HG03571 (cell line): ENCODE measurements around the gene MGMT.
A peak's percentile ranks its signal among the peaks of the same experiment; 100 is the strongest.

Source experiments
- ATAC-seq: cut with Tn5 transposase; IDR thresholded peaks from one replicate; pipeline ENCODE4 v1.9.1; 2021; ENCODE audit not compliant: unreplicated experiment

MGMT gene

DNA sequence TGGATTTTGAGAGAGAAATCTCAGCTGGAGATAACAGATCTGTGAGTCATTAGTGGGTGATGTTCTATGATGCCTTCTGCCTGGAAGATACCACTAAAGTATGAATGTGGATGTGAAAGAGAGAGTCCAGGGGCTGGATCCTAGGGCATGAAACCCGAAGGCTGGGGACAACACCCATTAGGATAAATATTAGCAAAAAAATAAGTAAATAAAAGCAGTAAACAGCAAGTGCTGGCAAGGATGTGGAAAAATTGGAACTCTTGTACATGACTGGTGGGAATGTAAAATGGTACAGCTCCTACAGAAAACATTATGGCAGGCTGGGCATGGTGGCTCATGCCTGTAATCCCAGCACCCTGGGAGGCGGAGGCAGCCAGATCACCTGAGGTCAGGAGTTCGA, 16.6 kb upstream of the MGMT start:
- ATAC-seq: no peak

DNA sequence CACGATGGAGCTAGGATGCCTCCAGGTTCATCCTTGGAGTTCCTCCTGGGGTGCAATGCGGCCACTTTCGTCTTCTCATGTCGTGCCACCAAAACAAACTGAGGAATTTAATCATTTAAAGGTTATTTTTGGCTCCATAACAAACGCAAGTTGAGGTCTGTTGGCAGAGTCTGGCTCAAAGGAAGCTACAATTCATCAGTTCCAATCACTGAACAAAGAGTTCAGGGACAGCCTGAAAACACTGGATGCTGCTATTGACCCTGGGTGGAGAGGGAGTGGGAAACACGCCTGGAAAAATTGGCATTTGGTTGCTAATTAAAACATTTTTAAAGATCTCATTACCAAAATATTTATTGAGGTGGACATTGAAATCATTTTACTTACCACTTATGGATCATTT, 11.4 kb upstream of the MGMT start:
- no peak for ATAC-seq

GRCh38 chr10:129459762-129460539, 7.1 kb upstream of the MGMT start:
- no peak for ATAC-seq

DNA sequence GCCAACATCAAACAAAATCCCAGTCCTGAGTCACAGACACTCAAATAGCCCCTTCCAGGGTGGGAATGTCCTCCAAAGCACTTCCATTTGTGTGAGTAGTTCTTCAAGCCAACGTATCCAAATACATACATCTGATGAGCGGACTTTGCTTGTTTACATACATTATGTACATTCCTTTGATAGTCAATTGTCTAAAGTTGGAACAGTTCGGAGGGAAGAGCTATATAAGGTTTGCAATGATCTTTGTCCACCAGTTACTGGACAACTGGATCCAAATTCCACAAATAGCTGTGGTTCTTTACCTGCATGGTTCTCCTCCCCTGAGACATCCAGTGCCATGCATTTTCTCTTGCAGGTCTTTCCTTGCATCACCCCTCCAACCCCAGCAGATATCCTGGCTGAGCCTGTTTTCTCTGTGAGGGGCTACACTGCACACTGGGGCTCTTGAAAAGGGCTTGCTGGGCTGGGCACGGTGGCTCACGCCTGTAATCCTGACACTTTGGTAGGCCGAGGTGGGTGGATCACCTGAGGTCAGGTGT, 4.7 kb upstream of the MGMT start:
- no peak for ATAC-seq

DNA sequence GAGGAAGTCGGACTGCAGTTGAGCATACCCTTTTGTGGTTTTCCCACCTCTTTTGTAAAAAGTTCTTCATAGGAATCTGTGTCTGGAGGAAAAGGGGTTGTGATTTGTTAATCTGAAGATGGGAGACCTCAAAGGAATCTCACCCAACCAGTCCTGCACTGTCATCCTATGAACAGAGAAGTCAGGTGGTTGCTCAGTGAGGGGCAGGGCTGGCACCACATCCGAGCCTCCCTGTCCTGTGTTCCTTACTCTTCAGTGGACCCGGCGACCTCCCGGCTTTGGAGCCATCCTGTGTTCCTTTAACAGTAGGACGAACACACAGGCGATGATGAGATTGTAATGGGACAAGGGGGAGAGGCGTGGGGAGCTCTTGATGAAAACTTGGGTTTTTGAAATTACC, 2.8 kb upstream of the MGMT start:
- no peak for ATAC-seq

GRCh38 chr10:129465796-129466702, 992 bp upstream of the MGMT start:
- no peak for ATAC-seq

GRCh38 chr10:129467359-129468064, 471 bp downstream of the MGMT start:
- ATAC-seq: no peak

- ATAC-seq: no peak
These were observed 1.1 kb downstream of the MGMT start for GRCh38 chr10:129468187-129468586.

- no peak for ATAC-seq
These were observed 3.2 kb downstream of the MGMT start for GRCh38 chr10:129470103-129470851.

DNA sequence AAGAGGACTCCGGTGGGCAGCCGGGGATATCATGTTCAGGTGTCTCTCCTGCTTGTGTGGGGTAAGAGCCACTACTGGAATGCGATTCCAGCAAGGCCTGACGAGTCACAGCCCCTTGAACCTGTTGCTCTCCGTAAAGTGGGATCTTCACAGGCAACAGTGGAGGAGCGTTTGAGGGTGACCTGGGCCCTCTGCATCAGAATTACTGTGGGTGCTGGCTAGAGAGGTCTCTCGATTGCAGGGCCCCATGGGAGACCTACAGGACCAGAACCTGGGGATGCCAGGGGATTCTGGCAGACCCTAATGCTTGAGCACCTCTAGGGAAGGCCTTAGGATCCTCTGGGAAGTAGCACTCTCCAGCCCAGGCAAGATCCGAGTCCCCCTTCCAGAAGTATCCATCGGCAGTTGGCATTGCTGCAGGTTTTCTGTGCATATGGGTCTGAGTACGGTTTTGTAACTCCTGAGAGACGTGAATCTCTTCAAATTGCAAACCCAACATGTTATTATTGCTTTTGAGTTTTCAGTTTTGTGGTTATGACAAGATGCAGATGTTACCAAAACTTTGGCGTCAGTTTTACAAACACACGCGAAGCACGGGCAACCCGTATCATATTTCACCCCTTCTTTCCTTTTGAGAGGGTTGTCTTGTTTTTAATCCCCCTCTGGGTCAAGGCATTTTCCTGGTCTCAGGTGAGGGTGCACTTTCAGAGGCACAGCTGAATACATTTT, 4.6 kb downstream of the MGMT start:
- ATAC-seq: no peak

DNA sequence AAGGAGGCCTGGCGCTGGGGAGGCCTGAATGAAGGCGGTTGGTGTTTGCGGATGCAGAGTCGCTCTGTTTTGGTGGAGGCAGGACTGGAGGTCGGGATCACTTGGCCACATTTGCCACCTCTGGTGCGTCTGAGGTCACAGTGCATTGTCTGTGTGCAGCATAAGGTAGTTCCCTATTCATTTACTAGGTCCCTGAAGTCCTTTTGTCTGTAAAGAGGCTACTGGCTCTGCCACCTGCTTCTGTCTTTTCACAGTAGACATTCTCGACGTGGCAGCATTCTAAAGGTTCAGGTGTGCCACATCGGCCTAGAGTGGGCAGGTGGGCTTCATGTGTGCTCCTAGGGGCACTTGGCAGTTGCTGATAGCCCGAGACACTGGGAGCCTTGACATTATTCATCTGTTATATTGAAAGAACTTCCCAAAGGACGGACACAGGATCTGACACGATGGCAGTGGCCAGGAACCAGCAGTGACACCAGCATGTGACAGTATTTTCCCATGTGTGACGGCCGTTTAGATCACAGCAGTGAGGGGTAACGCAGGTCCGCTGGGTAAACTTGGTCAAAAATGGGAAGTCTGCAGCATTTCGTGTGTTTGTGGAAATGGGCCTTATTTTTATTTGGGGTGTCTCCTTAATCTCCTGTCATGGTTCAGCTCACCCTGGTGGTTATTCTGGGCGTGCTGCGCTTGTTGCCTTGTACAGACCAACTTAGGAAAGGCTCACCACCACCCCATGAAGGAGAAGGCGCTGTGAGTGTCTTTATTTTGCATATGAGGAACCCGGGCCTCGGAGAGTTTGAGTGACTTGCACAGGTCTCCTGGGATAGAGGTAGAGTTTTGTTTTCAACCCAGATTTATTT, 5.9 kb downstream of the MGMT start:
- peak; percentile 48 for ATAC-seq

DNA sequence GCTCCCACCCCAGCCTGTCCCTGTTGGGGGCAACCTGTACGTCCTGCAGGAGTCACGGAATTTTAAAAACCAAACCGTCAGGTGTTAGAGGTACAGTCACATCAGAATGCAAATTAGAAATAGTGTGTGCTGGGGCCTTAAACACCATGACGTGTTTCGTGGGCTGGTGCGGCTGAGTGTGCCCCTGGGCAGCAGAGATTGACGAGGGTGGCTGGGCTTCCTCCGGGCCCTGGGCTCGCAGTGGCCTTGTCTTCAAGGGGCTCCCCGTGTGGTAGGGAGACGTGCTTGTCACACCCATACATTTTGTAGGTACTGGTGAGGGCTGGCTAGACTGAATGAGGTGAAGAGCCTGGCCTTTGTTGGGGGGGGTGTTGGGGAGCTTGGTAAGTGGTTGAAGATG, 7.6 kb downstream of the MGMT start:
- no peak for ATAC-seq

DNA sequence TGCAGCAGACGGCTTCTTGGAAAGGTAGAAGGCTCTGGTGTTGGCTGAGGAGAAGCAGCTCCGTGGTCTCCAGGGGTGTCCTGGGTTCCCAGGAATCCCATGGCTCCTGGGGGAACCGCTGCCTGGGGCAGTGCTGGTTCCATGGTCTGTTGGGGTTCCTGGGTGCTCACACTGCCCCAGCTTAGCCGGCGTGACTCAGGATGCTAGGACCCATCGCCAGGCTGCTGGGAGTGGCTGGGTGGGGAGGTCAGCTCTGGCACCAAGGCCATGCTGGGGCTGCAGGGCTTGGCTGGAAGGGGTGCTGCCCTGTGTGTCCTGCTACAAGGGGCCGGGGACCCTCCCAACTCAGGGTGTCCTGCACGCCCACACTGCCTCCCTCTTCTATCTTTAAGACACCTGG, 9.4 kb downstream of the MGMT start:
- ATAC-seq: no peak

GRCh38 chr10:129477051-129477450, 10.0 kb downstream of the MGMT start:
- ATAC-seq: no peak

DNA sequence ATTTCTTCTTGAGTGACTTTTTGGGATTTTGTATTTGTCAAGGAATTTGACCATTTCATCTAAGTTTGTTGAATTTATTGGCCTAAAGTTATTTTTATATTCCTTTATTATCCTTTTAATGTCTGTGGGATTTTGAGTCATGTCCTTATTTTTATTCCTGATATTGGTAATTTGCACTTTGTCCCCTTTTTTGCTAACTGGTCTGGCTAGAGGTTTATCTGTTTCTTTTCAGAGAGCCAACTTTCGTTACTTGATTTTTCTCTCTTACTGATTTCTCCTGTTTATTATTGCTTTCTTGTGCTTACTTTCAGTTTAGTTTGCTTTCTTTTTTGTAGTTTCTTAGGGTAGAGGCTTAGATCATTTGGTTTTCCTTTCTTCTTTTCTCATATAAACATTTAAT, 14.6 kb downstream of the MGMT start:
- ATAC-seq: no peak

- ATAC-seq: no peak
These were observed 16.5 kb downstream of the MGMT start for GRCh38 chr10:129483430-129484010.

DNA sequence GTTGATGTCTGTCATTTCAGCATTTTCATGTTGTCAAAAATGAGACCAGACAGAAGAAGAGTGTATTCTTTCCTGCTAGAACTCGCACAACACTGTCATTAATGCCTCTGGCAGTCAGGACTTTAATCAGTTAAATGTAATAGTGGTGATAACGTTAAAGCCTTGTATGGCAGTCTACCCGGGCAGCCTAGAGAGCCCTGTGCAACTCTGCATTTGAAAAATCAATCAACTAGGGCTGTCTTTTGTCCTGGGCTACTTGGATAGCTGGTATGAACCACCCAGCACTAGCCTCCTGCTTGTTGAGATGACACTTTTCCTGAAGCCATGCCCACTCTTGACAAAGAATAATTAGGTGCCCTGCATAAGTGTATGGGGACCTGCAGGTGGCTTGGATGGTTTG, 19.8 kb downstream of the MGMT start:
- ATAC-seq: no peak

GRCh38 chr10:129491123-129491734, 24.2 kb downstream of the MGMT start:
- ATAC-seq: no peak
